HG03457 (cell line): ENCODE measurements around the gene FHIP1B.

Experiments
- ATAC-seq: cut with Tn5 transposase; IDR thresholded peaks from one replicate; pipeline ENCODE4 v1.9.1; 2021; ENCODE audit warnings: moderate number of reproducible peaks; ENCODE audit not compliant: unreplicated experiment

FHIP1B gene

GRCh38 chr11:6202041-6202440 lies 32.4 kb downstream of the FHIP1B start:
- no peak for ATAC-seq

- no peak for ATAC-seq
Observed at GRCh38 chr11:6201481-6201880, 33.0 kb downstream of the FHIP1B start.

GRCh38 chr11:6200975-6201374 lies 33.5 kb downstream of the FHIP1B start:
- ATAC-seq = no peak

- no peak for ATAC-seq
Observed at GRCh38 chr11:6199174-6199810, 35.1 kb downstream of the FHIP1B start, which contains the start of gene OR52W1. TSS of gene OR52W1 (plus strand) at chr11:6199224. CDS start at chr11:6199224, 0 bp downstream.

- ATAC-seq = no peak
Observed at GRCh38 chr11:6197466-6198200, 36.8 kb downstream of the FHIP1B start.

GRCh38 chr11:6196396-6196795 lies 38.0 kb downstream of the FHIP1B start:
- ATAC-seq = no peak

- ATAC-seq = no peak
Observed at GRCh38 chr11:6194065-6194581, 40.3 kb downstream of the FHIP1B start.

GRCh38 chr11:6191742-6192141 lies 42.7 kb downstream of the FHIP1B start:
- ATAC-seq = no peak

GRCh38 chr11:6175440-6175839 lies 59.0 kb downstream of the FHIP1B start:
- ATAC-seq = no peak

GRCh38 chr11:6170226-6170625 lies 64.2 kb downstream of the FHIP1B start, which contains the start of gene OR52B2:
TSS of gene OR52B2 (minus strand) at chr11:6170326. CDS start at chr11:6170326, 0 bp downstream.
- no peak for ATAC-seq
